HFF-Myc (cell line): Measurements from ENCODE around the gene SHB.

Source experiments
- DNase-seq: peaks from one replicate; pipeline ENCODE4 v3.0.0-alpha.2; 2011; ENCODE audit warnings: low read depth; ENCODE audit errors: extremely low read depth
- H3K4me3 ChIP-seq: replicated peaks from 2 replicates; pipeline ENCODE4 v1.5.1; 2011; ENCODE audit warnings: low read depth, mild to moderate bottlenecking, control low read depth, low read length
- TF ChIP-seq, protein P1 (sequence below): IDR thresholded peaks from 2 replicates; pipeline ENCODE4 v1.5.1; 2012; ENCODE audit warnings: mild to moderate bottlenecking, low read depth, low read length, control low read depth; ENCODE audit errors: missing control alignments

Gene SHB

DNA sequence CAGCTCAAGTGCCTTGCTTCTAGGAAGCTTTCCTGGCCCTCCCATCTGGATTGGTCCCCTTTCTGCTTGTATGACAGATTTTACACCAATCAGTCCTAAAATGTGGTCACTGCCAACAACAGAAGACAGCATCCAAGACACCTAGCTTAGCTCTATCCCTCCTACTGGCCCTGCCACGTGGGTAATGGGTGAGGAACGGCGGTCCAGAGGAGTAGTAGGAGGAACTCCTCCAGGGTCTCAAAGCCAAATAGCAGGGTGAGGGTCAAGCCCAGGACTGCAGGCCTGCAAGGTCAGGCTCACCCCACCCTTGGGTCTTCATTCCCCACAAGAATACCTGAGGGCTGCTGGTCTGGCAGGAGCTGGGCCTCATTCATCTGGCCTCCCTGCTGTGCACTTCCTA, 108.4 kb downstream of the SHB start:
- no peak for DNase-seq
- TF ChIP-seq, protein P1, sequence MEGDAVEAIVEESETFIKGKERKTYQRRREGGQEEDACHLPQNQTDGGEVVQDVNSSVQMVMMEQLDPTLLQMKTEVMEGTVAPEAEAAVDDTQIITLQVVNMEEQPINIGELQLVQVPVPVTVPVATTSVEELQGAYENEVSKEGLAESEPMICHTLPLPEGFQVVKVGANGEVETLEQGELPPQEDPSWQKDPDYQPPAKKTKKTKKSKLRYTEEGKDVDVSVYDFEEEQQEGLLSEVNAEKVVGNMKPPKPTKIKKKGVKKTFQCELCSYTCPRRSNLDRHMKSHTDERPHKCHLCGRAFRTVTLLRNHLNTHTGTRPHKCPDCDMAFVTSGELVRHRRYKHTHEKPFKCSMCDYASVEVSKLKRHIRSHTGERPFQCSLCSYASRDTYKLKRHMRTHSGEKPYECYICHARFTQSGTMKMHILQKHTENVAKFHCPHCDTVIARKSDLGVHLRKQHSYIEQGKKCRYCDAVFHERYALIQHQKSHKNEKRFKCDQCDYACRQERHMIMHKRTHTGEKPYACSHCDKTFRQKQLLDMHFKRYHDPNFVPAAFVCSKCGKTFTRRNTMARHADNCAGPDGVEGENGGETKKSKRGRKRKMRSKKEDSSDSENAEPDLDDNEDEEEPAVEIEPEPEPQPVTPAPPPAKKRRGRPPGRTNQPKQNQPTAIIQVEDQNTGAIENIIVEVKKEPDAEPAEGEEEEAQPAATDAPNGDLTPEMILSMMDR: no peak
- H3K4me3 ChIP-seq: no peak overlapping the region

DNA sequence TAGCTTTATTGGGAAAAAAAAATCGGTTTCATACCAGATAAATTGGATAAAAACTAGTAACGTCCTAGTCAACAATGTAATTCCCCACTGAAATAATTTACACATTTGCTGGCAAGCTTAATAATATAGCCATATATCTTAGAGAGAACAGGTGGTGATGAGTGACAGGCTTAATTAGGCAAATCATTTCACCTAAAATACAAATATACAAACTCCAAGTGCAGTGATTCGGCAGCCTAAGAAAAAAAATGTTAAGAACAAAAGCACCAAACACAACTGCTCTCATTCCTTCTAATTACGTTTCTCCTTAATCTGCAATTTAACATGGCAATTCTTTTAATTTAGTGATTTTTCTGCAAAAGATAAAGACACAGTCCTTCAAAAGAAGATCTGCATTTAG, 109.1 kb downstream of the SHB start:
- DNase-seq: no peak
- H3K4me3 ChIP-seq: no peak overlapping the region
- TF ChIP-seq, protein P1: no peak

DNA sequence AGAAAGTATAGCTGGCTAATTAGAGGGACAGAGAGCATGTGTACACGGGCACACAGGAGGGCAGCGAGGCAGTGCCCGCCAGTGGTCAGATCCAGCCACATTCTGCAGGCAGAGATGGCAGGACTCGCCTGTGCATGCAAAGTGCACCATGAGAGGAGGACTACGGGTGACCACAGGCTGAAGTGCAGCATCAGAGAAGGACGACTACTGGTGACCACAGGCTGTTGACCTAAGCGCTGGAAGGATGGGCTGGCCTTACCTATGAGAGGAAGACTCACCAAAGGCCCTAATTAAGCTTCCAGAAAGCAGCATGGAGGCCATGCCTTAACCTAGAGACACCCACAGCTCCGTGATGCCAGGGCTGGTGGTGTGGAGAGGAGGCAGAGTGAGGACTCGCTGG, 110.9 kb downstream of the SHB start:
- H3K4me3 ChIP-seq: no peak overlapping the region
- no peak for DNase-seq
- TF ChIP-seq, protein P1: no peak

DNA sequence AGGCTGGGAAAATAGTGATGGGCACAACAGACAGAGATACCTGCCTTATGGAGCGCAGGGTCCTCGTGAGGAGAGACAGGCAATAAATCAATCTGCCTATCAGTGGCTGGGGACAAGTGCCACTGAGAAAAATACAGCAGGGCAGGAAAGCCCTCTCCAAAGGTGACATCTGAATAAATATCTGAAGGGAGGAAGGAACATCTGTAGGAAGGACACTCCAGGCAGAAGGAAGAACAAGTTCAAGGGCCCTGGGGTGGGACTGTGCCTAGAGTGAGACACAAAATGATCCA, 111.4 kb downstream of the SHB start:
- no peak overlapping the region for H3K4me3 ChIP-seq
- TF ChIP-seq, protein P1: no peak
- DNase-seq: no peak

DNA sequence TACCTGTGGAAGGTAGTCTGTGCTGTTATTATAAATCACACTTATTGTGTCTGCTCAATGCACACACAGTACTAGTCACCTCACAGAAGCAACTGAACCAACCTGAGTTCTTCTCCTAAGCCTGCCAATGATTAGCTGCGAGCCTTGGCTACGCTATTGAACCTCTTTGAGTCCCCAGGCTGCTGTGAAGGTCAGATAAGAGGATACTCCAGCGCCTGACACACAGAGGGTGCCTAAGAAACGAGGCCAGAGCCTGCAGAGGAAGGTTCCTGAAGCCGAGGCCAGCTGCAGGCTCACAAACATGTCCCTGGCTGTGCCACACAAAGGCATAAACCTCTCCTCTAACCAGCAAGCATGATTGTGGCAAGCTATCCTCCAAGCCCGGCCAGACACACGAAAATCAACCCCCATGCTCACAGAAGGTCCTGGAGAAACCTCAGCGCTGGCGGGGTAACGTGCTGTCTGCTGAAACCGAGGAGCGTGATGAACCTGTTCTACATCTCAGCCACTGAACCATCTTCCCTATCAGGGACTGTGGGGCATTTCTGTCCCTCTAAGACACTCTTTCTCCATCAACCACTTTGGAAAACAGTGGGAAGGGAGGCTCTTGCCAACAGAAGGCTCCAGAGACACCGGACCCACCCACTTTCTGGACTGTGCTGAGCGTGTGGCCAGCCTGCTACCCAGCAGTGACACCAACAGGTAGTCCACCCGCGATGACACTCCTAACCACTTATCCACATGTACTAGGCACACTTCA, 111.9 kb downstream of the SHB start:
- TF ChIP-seq, protein P1: no peak
- no peak for DNase-seq
- no peak overlapping the region for H3K4me3 ChIP-seq

DNA sequence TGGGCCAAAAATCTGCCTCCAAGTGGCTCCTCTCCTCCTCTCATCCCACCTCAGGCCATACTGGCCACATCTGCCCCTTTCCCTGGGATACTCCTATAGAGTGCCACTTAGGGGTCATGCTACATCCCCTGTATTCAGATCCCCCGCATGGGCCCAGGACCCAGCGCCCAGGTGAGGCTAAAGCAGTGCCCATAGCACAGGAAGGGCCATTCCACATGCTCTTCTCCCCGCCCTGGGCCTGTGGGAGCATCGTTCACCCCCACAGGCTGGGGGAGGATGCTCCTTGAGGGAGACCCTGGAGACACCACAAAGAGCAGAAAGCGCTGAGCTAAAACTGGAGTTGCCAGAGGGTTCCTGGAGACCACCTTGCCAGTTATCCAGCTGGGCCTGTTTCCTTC, 112.6 kb downstream of the SHB start:
- H3K4me3 ChIP-seq: no peak overlapping the region
- TF ChIP-seq, protein P1: no peak
- no peak for DNase-seq
